Measurements from ENCODE around the gene IPO4.

- TF ChIP-seq CTCF (IDR thresholded peaks at IDR 0.05) (peak in 3 of 4 experiments; percentile 10 to 50 (median 44)), POLR2AphosphoS5 (IDR thresholded peaks at IDR 0.05) (peak; percentile 97)
Observed at GRCh38 chr14:24212924-24213865, 24.6 kb upstream of the IPO4 start, which contains the start of gene CHMP4A.
